Endothelial cell of umbilical vein (primary cell): ENCODE results near the gene HCN1.

Experiments used
- EZH2 ChIP-seq: IDR thresholded peaks from 2 replicates; pipeline ENCODE4 v1.6.1; 2012; ENCODE audit warnings: borderline replicate concordance, low read depth, mild to moderate bottlenecking, moderate library complexity, low read length, inconsistent platforms; ENCODE audit not compliant: severe bottlenecking
- GATA2 ChIP-seq: IDR thresholded peaks from 2 replicates; pipeline ENCODE4 v1.7.0; 2011; ENCODE audit warnings: low read depth, mild to moderate bottlenecking, moderate library complexity, mixed read lengths, low read length; ENCODE audit not compliant: insufficient read length, insufficient read depth
- JUN ChIP-seq: IDR thresholded peaks from 2 replicates; pipeline ENCODE4 v1.6.1; 2011; ENCODE audit warnings: borderline replicate concordance, low read depth; ENCODE audit not compliant: insufficient read length, insufficient read depth
- MAX ChIP-seq: IDR thresholded peaks from 2 replicates; pipeline ENCODE4 v1.6.1; 2011; ENCODE audit not compliant: insufficient read depth, insufficient read length
- MYC ChIP-seq: IDR thresholded peaks from one replicate; pipeline ENCODE4 v1.6.1; 2011; ENCODE audit warnings: mild to moderate bottlenecking, low read depth, low read length
- POLR2A ChIP-seq: IDR thresholded peaks from 2 replicates; pipeline ENCODE4 v1.6.1; 2012; ENCODE audit warnings: low read depth, mild to moderate bottlenecking, control low read depth, low read length
- POLR2AphosphoS5 ChIP-seq: IDR thresholded peaks from 2 replicates; pipeline ENCODE4 v1.6.1; 2012; ENCODE audit warnings: low read depth, mild to moderate bottlenecking, control low read depth, low read length, moderate library complexity; ENCODE audit not compliant: insufficient read depth
- TF ChIP-seq, protein P1 (sequence below), 2 donors: IDR thresholded peaks; 1 replicate in 1 of 2; 2 replicates in 1 of 2; pipeline ENCODE4 v1.5.1; 2011; ENCODE audit warnings: low read length in 2 of 2, mild to moderate bottlenecking in 2 of 2, moderate library complexity in 2 of 2, control low read depth in 1 of 2, inconsistent platforms in 1 of 2, low read depth in 1 of 2; ENCODE audit not compliant: insufficient read depth in 1 of 2; ENCODE audit errors: extremely low read depth in 1 of 2

- TF ChIP-seq, protein P1, sequence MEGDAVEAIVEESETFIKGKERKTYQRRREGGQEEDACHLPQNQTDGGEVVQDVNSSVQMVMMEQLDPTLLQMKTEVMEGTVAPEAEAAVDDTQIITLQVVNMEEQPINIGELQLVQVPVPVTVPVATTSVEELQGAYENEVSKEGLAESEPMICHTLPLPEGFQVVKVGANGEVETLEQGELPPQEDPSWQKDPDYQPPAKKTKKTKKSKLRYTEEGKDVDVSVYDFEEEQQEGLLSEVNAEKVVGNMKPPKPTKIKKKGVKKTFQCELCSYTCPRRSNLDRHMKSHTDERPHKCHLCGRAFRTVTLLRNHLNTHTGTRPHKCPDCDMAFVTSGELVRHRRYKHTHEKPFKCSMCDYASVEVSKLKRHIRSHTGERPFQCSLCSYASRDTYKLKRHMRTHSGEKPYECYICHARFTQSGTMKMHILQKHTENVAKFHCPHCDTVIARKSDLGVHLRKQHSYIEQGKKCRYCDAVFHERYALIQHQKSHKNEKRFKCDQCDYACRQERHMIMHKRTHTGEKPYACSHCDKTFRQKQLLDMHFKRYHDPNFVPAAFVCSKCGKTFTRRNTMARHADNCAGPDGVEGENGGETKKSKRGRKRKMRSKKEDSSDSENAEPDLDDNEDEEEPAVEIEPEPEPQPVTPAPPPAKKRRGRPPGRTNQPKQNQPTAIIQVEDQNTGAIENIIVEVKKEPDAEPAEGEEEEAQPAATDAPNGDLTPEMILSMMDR (IDR thresholded peaks at IDR 0.05; ENCODE audit: extremely low read depth in 1 of 2, insufficient read depth in 1 of 2, low read depth in 1 of 2, low read length in 2 of 2), result no peak
- TF ChIP-seq EZH2 (no peak), MAX (no peak), MYC (no peak), POLR2A (no peak), POLR2AphosphoS5 (no peak), JUN (no peak), GATA2 (no peak)
Measured at GRCh38 chr5:45355189-45355992, 340.8 kb downstream of the HCN1 start.
